ENCODE measurements around the gene DNAJC22. TPM values are rescaled to one million over a fixed set of nuclear protein-coding genes. Genes with fewer than 3 reads are reported as not detected.

DNAJC22 gene
- total and polyA plus RNA-seq, 9 of the 15 experiments (the other 6 are each of a cell fraction or from before 2014, with no cell fraction given): 0.10 to 1.2 (median 0.47) TPM

DNA sequence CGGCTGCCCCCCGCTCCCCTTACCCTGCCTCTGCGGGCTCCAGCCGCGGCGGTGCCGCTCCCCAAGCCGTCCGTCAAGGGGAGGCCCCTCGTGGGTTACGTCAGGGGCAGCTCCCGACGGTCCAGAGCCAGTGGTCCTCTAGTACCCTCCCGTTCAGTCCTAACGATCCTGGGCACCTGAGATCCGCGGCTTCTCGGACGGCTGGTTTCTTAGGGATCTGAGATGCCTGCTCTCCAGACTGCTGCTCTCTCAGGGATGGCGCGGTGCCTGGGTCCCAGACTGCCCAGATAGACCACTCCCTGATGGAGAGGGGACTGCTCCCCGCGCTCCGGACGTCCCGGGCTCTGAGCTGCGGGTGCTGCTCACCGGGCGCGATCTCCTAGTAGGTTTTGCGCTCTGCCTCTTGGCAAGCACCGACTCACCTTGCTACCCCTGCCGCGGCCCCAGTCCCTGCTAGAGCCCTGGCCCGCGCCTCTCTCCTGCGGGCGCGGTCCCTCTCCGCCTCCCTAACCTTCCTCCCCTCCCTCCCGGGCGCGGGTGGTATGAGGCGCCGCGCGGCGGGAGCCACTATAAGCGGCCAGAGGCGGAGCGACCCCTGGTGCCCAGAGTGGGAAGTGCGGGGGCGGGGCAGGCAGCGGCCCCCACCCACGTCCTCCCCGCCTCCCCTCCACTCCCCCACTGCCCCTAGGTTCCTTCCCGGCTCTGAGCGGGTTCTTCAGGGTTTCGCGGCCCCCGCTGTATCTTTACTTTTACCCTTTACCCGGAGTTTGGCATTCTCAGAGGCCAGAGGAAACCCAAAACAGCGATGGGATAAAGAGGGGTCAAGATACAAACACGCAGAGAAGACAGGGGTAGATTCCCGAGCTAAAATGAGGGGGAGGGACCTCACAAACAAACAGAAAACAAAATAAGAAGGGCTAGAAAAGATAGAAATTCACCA lies 9.8 kb upstream of the DNAJC22 start, which contains the start of gene C1QL4 (continued):
- TF ChIP-seq, protein P1, sequence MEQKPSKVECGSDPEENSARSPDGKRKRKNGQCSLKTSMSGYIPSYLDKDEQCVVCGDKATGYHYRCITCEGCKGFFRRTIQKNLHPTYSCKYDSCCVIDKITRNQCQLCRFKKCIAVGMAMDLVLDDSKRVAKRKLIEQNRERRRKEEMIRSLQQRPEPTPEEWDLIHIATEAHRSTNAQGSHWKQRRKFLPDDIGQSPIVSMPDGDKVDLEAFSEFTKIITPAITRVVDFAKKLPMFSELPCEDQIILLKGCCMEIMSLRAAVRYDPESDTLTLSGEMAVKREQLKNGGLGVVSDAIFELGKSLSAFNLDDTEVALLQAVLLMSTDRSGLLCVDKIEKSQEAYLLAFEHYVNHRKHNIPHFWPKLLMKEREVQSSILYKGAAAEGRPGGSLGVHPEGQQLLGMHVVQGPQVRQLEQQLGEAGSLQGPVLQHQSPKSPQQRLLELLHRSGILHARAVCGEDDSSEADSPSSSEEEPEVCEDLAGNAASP (IDR thresholded peaks at IDR 0.05): no peak
- TF ChIP-seq RFX5 (IDR thresholded peaks at IDR 0.05; ENCODE audit: low read depth, low read length): no peak
- no peak for TF ChIP-seq ZNF780A (CRISPR knock-in tag; IDR thresholded peaks at IDR 0.05)
- TF ChIP-seq GABPA (tag; conservative IDR thresholded peaks at IDR 0.05; ENCODE audit: low read depth): no peak
- TF ChIP-seq ZNF263 (CRISPR knock-in tag; IDR thresholded peaks at IDR 0.05; ENCODE audit: borderline replicate concordance): peak; percentile 39; the same call in 1 of the 2 replicates
- no peak for TF ChIP-seq SP2 (IDR thresholded peaks at IDR 0.05; ENCODE audit: extremely low read depth, low read depth, low read length, poor library complexity, severe bottlenecking)
- no peak for TF ChIP-seq KLF1 (tag; IDR thresholded peaks at IDR 0.05)
- peak; percentile 49 for TF ChIP-seq SMC3 (conservative IDR thresholded peaks at IDR 0.05; ENCODE audit: insufficient read depth, low read depth, low read length)
- TF ChIP-seq, protein P2, sequence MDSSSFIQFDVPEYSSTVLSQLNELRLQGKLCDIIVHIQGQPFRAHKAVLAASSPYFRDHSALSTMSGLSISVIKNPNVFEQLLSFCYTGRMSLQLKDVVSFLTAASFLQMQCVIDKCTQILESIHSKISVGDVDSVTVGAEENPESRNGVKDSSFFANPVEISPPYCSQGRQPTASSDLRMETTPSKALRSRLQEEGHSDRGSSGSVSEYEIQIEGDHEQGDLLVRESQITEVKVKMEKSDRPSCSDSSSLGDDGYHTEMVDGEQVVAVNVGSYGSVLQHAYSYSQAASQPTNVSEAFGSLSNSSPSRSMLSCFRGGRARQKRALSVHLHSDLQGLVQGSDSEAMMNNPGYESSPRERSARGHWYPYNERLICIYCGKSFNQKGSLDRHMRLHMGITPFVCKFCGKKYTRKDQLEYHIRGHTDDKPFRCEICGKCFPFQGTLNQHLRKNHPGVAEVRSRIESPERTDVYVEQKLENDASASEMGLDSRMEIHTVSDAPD (CRISPR knock-in tag; IDR thresholded peaks at IDR 0.05): no peak
- no peak for TF ChIP-seq MTA3 (IDR thresholded peaks at IDR 0.05; ENCODE audit: borderline replicate concordance)
- TF ChIP-seq, protein P3, sequence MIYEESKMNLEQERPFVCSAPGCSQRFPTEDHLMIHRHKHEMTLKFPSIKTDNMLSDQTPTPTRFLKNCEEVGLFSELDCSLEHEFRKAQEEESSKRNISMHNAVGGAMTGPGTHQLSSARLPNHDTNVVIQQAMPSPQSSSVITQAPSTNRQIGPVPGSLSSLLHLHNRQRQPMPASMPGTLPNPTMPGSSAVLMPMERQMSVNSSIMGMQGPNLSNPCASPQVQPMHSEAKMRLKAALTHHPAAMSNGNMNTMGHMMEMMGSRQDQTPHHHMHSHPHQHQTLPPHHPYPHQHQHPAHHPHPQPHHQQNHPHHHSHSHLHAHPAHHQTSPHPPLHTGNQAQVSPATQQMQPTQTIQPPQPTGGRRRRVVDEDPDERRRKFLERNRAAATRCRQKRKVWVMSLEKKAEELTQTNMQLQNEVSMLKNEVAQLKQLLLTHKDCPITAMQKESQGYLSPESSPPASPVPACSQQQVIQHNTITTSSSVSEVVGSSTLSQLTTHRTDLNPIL (CRISPR knock-in tag; IDR thresholded peaks at IDR 0.05): no peak
- TF ChIP-seq RBBP5 (IDR thresholded peaks at IDR 0.05; ENCODE audit: borderline replicate concordance, insufficient read depth, low read length, poor library complexity, severe bottlenecking): no peak
- TF ChIP-seq, protein P4, sequence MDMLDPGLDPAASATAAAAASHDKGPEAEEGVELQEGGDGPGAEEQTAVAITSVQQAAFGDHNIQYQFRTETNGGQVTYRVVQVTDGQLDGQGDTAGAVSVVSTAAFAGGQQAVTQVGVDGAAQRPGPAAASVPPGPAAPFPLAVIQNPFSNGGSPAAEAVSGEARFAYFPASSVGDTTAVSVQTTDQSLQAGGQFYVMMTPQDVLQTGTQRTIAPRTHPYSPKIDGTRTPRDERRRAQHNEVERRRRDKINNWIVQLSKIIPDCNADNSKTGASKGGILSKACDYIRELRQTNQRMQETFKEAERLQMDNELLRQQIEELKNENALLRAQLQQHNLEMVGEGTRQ (CRISPR knock-in tag; IDR thresholded peaks at IDR 0.05): no peak
- TF ChIP-seq, protein P5, sequence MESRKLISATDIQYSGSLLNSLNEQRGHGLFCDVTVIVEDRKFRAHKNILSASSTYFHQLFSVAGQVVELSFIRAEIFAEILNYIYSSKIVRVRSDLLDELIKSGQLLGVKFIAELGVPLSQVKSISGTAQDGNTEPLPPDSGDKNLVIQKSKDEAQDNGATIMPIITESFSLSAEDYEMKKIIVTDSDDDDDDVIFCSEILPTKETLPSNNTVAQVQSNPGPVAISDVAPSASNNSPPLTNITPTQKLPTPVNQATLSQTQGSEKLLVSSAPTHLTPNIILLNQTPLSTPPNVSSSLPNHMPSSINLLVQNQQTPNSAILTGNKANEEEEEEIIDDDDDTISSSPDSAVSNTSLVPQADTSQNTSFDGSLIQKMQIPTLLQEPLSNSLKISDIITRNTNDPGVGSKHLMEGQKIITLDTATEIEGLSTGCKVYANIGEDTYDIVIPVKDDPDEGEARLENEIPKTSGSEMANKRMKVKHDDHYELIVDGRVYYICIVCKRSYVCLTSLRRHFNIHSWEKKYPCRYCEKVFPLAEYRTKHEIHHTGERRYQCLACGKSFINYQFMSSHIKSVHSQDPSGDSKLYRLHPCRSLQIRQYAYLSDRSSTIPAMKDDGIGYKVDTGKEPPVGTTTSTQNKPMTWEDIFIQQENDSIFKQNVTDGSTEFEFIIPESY (CRISPR knock-in tag; IDR thresholded peaks at IDR 0.05): no peak; the same call in 1 of the 2 replicates
- TF ChIP-seq TCF7 (IDR thresholded peaks at IDR 0.05; ENCODE audit: borderline replicate concordance): no peak
- TF ChIP-seq TFAM (CRISPR knock-in tag; conservative IDR thresholded peaks at IDR 0.05): no peak
- TF ChIP-seq MED1 (CRISPR knock-in tag; IDR thresholded peaks at IDR 0.05; ENCODE audit: borderline replicate concordance): no peak
- TF ChIP-seq ZNF174 (CRISPR knock-in tag; IDR thresholded peaks at IDR 0.05): no peak
- no peak for TF ChIP-seq CBX2 (IDR thresholded peaks at IDR 0.05; ENCODE audit: insufficient read depth, low read length, poor library complexity, severe bottlenecking)
- no peak for TF ChIP-seq PHF20 (IDR thresholded peaks at IDR 0.05; ENCODE audit: partially characterized antibody)
